Fibroblast of pulmonary artery (primary cell): ENCODE measurements around the gene CFTR.

ENCODE experiments used
- DNase-seq: peaks from one replicate; pipeline ENCODE4 v3.0.0-alpha.2; 2010; ENCODE audit warnings: low read depth
- H3K4me3 ChIP-seq: replicated peaks from 2 replicates; pipeline ENCODE4 v1.5.1; 2011; ENCODE audit warnings: low read depth, mild to moderate bottlenecking, control low read depth, low read length, moderate library complexity
- CTCF ChIP-seq: IDR thresholded peaks from 2 replicates; pipeline ENCODE4 v1.5.1; 2011; ENCODE audit warnings: mild to moderate bottlenecking, control low read depth, low read length, inconsistent platforms; ENCODE audit errors: missing control alignments

CFTR gene

GRCh38 chr7:117559391-117559790 is 79.6 kb downstream of the CFTR start:
- TF ChIP-seq CTCF: no peak
- H3K4me3 ChIP-seq: no peak overlapping the region
- DNase-seq: no peak

GRCh38 chr7:117560030-117560429 is 80.2 kb downstream of the CFTR start:
- peak; percentile 1 for DNase-seq
- no peak overlapping the region for H3K4me3 ChIP-seq
- TF ChIP-seq CTCF: no peak

DNA sequence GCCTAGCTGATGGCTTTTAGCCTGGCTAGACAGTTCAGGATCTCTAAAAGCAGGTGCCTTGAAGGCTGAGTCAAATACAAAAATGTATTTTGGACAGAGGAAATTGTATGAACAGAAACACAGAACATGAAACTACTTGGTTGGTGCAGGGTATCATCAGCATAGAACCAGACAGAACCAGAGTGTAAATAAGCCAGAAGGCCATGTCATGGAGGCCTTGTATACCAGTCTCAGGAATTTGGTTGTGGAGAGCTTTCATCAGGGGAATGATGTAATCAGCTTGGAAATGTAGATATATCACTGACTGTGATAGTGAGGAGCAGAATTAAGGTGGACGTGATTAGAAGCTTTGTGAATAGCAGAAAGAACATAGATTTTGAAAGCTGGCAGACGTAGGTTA is 82.9 kb downstream of the CFTR start:
- H3K4me3 ChIP-seq: no peak overlapping the region
- DNase-seq: peak; percentile 3
- no peak for TF ChIP-seq CTCF

DNA sequence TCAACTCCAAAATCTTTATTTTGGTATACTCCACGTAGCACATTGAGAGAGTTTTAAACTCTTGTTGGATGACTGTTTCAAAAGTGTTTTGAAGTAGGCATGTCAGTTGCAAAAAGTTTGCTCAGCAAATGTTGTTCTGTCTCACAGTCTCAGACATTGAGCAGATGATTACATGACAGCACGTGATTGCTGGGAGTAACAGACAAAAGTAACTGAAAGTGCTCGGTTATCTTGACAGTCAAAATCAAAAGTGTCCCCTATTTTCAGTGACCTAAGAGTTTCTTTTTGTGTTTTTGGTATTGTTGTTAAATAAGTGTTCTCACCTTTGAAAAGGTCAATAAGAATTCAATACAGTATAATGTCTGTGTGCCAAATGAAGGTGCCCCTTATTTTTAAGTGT is 84.3 kb downstream of the CFTR start:
- H3K4me3 ChIP-seq: no peak overlapping the region
- TF ChIP-seq CTCF: no peak
- no peak for DNase-seq

- no peak for TF ChIP-seq CTCF
- no peak for DNase-seq
- H3K4me3 ChIP-seq: no peak overlapping the region
These were observed 84.8 kb downstream of the CFTR start for GRCh38 chr7:117564627-117565026.

DNA sequence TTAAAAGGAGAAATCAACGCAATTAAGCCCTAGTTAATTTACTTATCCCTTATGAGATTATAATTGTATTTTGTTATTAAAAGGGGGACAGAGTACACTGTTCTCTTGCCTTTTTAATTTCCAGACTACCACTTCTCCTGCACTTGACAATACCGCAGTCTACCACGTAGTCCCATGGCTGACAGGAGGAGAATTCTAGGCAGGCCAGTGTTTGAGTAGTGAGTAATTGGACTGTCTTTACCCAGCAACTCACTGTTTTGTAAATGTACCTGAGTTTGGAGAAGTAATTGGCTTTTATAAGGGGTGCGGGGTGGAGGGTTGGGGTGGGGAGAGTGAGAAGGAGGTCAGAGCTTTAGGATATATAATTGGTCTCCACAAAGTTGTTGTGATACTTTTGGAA is 85.4 kb downstream of the CFTR start:
- no peak overlapping the region for H3K4me3 ChIP-seq
- no peak for TF ChIP-seq CTCF
- DNase-seq: no peak

DNA sequence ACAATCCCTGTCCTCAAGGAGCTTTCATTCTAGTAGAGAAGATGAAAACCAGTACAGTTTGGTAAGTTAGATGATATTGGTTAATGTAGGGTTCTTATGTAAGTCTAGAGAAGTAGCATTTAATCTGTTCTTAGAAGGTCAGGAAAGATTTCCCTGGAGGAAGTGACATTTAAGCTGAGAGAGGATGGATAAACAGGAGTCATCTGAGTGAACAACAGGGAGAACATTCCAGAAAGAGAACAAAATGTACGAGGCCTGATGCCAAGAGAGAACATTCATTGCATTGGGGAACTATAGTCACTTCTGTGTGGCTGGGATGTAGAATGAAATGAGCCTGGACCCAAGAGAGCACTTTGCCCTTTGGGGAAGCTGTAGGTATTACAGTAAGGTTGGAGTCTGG is 88.0 kb downstream of the CFTR start:
- no peak overlapping the region for H3K4me3 ChIP-seq
- DNase-seq: peak; percentile 51
- no peak for TF ChIP-seq CTCF
